Measurements from ENCODE around the gene SIN3B.
"Not testable (repeated sequence)": the region's sequence is repeated elsewhere in the genome, so short reads cannot be mapped to it uniquely, and the experiment has no call there.

The SIN3B gene

DNA sequence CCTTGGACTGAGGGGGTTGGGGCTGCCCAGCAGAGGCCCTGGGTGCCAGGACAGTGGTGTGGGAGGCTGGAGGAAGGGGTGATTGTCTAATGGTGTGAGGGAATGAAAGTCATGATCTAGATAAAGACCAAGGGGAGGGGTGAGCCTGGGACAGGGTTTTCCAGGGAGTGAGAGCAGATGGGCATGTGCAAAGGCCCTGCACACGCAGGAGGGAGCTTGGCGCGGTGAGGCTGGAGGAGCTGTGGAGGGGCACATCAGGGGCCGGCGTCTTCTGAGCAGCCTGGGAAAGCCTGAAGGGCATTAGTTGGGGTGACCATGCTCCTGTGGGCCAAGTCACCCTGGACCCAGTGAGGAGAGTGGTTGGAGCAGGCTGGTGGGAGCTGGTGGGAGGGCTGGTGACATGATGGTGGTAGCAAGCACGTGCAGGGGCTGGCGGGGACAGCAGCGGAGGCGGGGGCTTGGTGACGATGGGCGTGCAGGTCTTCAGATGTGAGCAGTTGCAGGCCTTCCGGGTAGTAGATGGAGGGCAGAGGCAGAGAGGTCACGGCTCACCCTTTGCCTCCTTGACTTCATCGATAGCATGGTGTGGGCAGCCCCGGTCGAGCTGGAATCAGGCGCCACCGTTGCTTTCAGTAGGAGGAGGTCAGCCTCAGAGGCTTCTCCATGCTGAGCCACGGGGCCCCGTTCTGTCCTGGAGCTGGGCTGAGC lies 39.4 kb downstream of the SIN3B start:
- FAIRE-seq: no peak

DNA sequence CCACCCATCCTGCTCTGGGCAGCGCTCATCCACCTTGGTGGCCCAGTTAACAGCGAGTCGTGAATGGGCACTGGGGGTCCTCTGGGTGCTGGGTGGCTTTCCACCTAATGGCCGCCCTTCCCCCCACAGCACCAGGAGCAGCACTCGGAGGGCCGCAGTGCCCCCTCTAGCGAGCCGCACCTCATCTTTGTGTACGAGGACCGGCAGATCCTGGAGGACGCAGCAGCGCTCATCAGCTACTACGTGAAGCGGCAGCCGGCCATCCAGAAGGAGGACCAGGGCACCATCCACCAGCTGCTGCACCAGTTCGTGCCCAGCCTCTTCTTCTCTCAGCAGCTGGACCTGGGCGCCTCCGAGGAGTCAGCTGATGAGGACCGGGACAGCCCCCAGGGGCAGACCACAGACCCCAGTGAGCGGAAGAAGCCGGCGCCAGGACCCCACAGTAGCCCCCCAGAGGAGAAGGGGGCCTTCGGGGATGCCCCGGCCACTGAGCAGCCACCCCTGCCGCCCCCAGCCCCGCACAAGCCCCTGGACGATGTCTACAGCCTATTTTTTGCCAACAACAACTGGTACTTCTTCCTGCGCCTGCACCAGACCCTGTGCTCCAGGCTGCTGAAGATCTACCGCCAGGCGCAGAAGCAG lies 40.3 kb downstream of the SIN3B start:
- FAIRE-seq: no peak

DNA sequence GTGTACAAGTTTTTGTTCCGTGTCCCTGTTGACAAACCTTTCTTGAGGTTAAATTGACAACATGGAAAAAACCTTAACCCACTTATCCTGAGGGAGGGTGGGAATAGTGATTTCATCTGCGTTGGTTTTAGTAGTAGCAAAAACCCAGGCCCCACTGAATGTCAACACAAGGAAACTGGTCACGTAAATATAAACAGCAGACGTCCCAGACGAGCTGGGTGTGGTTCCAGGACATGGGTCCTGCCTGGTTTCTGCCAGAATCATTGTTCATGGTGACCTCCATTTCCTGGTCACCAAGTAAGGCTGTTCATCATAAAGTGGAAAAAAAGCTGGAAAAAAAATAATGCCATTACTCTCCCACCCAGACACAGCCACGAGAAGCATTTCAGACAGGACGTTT lies 42.7 kb downstream of the SIN3B start:
- FAIRE-seq: no peak

- no peak for FAIRE-seq
Observed at GRCh38 chr19:16872728-16873127, 43.5 kb downstream of the SIN3B start.

DNA sequence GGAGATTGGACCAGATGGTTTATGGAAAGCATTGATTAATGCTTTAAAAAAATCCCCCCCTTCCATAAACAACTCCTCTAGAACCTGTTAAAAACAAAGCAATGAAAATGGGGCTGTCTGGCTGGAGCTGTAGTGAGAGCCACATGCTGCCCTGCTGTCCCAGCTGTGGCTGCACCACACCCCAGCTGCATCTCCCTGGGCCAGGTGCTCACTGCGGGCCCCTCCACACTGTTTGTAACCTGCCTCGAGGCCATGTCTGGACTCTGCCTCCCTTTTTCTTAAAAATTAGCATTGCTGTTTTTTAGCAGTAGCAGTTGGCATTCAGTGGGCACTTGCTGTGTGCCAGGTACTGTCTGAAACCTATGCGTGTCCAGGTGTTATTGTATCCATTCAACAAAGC lies 44.4 kb downstream of the SIN3B start:
- no peak for FAIRE-seq

DNA sequence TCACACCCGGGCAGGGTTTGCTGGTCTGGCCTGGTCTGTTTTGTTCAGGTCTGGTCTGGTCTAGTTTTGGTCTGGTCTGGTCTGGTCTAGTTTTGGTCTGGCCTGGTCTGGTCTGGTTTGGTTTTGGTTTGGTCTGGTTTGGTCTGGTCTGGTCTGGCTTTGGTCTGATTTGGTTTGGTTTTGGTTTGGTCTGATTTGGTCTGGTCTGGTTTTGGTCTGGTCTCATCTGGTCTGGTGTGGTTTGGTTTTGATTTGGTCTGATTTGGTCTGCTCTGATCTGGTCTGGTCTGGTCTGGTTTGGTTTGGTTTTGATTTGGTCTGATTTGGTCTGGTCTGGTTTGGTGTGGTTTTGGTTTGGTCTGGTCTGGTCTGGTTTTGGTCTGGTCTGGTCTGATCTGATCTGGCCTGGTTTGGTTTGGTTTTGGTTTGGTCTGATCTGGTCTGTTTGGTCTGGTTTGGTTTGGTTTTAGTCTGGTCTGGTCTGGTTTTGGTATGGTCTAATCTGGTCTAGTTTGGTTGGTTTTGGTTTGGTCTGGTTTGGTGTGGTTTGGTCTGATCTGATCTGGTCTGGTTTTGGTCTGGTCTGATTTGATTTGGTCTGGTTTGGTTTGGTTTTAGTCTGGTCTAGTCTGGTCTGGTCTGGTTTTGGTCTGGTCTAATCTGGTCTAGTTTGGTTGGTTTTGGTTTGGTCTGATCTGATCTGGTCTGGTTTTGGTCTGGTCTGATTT lies 45.2 kb downstream of the SIN3B start:
- no peak for FAIRE-seq

GRCh38 chr19:16874978-16875299 lies 45.7 kb downstream of the SIN3B start:
- FAIRE-seq: not testable (repeated sequence)

DNA sequence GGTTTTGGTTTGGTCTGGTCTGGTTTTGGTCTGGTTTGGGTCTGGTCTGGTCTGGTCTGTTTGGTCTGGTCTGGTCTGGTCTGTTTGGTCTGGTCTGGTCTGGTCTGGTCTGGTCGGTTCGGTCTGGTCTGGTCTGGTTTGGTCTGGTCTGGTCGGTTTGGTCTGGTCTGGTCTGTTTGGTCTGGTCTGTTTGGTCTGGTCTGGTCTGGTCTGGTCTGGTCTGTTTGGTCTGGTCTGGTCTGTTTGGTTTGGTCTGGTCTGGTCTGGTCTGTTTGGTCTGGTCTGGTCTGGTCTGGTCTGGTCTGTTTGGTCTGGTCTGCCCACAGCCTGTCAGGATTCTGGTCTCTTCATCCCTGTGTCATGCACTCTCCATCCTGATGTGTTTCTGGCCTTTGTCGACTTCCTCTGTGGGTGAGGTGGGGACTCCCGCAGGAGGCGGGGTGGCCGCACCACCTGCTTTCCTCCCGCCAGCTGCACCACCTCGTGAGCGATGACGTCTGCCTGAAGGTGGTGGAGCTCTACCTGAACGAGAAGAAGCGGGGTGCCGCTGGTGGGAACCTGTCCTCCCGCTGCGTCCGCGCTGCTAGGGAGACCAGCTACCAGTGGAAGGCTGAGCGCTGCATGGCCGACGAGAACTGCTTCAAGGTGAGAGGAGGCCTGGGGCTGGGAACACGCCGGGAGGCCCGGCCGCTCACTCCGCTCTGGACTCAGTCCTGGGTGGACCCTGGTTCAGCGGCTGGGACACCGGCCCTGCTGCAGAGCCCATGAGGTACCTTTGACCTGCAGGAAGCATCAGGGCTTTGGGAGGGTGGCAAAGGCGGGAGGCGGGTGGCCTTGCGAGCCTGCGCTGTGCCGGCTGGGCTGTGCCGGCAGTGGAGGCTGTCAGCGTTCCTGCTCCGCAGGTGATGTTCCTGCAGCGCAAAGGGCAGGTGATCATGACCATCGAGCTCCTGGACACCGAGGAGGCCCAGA lies 46.7 kb downstream of the SIN3B start:
- FAIRE-seq: no peak

GRCh38 chr19:16876904-16877361 lies 47.7 kb downstream of the SIN3B start:
- no peak for FAIRE-seq

- no peak for FAIRE-seq
Observed at GRCh38 chr19:16877581-16877980, 48.4 kb downstream of the SIN3B start.

DNA sequence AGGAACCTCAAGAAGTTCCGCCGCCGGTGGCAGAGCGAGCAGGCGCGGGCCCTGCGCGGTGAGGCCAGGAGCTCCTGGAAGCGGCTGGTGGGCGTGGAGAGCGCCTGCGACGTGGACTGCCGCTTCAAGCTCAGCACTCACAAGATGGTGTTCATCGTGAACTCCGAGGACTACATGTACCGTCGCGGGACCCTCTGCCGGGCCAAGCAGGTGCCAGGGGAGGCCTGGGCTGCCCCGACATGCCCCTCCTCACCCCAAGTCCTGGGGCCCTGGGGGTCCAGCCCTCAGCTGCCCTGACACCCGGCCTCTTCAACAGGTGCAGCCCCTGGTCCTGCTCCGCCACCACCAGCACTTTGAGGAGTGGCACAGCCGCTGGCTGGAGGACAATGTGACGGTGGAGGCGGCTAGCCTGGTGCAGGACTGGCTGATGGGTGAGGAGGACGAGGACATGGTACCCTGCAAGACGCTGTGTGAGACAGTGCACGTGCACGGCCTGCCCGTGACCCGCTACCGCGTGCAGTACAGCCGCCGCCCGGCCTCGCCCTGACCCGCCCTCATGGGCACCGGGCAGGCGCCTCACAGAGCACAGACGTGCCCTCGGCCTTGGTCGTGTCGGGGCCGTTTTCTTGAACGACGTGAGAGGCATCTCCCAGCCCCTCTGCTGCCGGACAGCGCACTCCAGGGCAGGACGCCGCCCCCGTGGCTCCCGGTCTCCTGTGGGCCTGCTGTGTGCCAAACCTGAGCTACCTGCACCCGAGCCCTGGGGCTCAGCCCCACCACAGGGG lies 49.2 kb downstream of the SIN3B start:
- FAIRE-seq: no peak

- FAIRE-seq: no peak
Observed at GRCh38 chr19:16880884-16881554, 51.8 kb downstream of the SIN3B start.

DNA sequence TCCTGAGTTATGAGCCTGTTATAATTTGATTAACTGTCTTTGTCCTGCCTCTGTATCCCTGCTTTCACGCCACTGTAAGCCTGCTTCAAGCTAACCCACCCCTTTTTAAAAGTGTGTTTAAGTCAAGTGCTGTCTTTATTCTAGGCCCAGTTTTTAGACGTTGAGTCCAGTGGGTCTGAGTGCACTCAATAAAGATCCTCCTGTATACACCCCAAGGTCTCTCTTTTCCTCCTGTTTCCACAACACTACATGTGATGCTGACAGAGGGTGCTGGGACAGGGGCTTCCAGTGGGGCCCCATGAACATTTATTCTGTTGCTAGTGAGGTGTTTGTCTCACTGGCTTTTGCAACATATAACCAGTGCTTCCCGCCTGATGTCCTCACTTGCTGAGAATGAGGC lies 52.9 kb downstream of the SIN3B start:
- no peak for FAIRE-seq

DNA sequence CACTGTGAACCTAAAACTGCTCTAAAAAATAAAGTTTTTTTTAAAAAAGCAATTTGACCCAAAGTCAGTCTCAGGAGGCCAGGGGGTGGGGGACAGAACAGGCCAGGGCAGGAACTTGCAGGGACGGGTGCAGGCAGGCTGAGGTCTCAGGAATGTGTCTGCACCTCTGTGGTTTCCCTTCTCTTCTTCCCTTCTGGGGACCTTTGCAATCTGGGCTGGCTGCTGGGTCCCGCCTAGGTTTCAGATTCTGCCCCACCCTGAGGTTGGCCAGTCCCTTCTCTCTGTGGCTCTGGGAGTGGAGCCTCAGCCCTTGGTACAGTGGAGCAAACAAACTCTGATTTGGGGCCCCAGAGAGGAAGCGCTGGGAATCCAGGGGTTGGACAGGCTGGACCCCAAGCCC lies 54.3 kb downstream of the SIN3B start:
- FAIRE-seq: no peak

GRCh38 chr19:16885166-16885565 lies 56.0 kb downstream of the SIN3B start:
- no peak for FAIRE-seq

- no peak for FAIRE-seq
Observed at GRCh38 chr19:16886305-16886880, 57.2 kb downstream of the SIN3B start.

DNA sequence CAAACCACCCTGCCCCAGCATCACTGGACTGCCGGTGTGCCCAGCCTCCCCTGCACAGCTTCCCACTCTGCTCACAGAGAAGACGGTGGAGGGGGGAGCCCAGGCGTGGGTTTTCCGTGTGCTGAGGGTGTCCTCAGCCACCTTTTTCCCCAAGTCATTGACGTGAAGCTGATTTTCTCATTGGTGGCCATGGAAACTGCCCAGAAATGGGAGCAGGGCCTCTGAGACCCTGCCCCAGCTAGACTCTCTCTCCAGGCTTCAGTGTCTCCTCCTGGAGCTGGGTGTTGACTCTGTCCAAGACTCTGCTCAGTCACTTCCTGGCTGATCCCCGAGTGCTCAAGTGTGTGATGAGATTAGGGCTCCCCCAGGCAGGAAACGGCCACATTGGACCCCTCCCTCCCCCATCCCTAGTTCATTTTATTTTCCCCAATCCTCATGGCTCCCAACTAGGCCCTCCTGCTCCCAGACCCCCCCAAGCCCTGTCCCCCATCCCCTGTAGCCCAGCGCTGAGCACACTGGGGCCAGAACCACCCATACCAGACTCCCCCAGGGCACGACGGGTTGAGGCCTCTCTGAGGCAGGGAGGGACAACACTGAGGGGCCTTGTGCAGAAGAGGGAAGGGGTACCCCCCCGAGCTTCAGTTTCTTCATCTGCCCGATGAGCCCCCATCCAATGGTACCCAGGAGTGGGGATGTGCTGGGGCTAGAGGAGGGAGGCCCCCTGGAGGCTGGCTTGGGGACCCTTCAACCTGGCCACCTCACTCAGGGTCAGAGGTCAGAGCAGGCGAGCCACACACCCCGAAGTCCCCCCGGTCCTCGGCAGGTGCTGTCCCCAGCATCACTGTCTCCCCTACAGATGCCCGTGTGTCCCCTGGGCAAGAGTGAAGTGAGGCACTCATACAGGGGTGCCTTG lies 58.4 kb downstream of the SIN3B start:
- FAIRE-seq: no peak

GRCh38 chr19:16888629-16889365 lies 59.6 kb downstream of the SIN3B start, which contains the start of gene F2RL3:
TSS of gene F2RL3 (plus strand) at chr19:16888999. CDS start at chr19:16889190, 191 bp downstream.
- no peak for FAIRE-seq

- no peak for FAIRE-seq
Observed at GRCh38 chr19:16889366-16889882, 60.2 kb downstream of the SIN3B start.
